H9 (cell line): Measurements from ENCODE around the gene CD209. TPM values are rescaled to one million over a fixed set of nuclear protein-coding genes. Genes with fewer than 3 reads are reported as not detected.

Source experiments
- DNase-seq: peaks from one replicate; pipeline ENCODE4 v3.0.0-alpha.2; 2017
- H2AFZ ChIP-seq: one replicate; pipeline ENCODE4 v1.6.1; 2013; ENCODE audit warnings: mild to moderate bottlenecking, low read length, control low read depth, moderate library complexity
- H2AK5ac ChIP-seq: 2 replicates; pipeline ENCODE4 v1.6.1; 2013; ENCODE audit warnings: low read length, control low read depth, mixed read lengths; ENCODE audit not compliant: insufficient read length
- H2BK120ac ChIP-seq: one replicate; pipeline ENCODE4 v1.6.1; 2013; ENCODE audit warnings: low read depth, mild to moderate bottlenecking, low read length, control low read depth, inconsistent platforms; ENCODE audit not compliant: poor library complexity, severe bottlenecking
- H2BK12ac ChIP-seq: 2 replicates; pipeline ENCODE4 v1.6.1; 2013; ENCODE audit warnings: low read length, control low read depth, mixed read lengths, low read depth; ENCODE audit not compliant: insufficient read length
- H2BK15ac ChIP-seq: 2 replicates; pipeline ENCODE4 v1.6.1; 2013; ENCODE audit warnings: low read depth, low read length, control low read depth
- H2BK20ac ChIP-seq: one replicate; pipeline ENCODE4 v1.6.1; 2013; ENCODE audit warnings: low read depth, mild to moderate bottlenecking, low read length, control low read depth, inconsistent platforms; ENCODE audit not compliant: poor library complexity, severe bottlenecking
- H2BK5ac ChIP-seq: 2 replicates; pipeline ENCODE4 v1.6.1; 2013; ENCODE audit warnings: low read length, control low read depth, mixed read lengths; ENCODE audit not compliant: insufficient read length
- H3K14ac ChIP-seq: 2 replicates; pipeline ENCODE4 v1.6.1; 2013; ENCODE audit warnings: low read length, control low read depth; ENCODE audit not compliant: insufficient read depth
- H3K18ac ChIP-seq: 2 replicates; pipeline ENCODE4 v1.6.1; 2013; ENCODE audit warnings: low read depth, mild to moderate bottlenecking, mixed read lengths, low read length, control low read depth; ENCODE audit not compliant: insufficient read length
- H3K23ac ChIP-seq: 2 replicates; pipeline ENCODE4 v1.6.1; 2013; ENCODE audit warnings: low read length, control low read depth, mixed read lengths, low read depth; ENCODE audit not compliant: insufficient read length
- H3K23me2 ChIP-seq: 2 replicates; pipeline ENCODE4 v1.6.1; 2013; ENCODE audit warnings: low read depth, mild to moderate bottlenecking, mixed read lengths, low read length, control low read depth; ENCODE audit not compliant: insufficient read length, poor library complexity, severe bottlenecking
- H3K27ac ChIP-seq: 2 replicates; pipeline ENCODE4 v1.5.1; 2013; ENCODE audit warnings: low read length, control low read depth, mixed read lengths, low read depth; ENCODE audit not compliant: insufficient read length
- H3K27me3 ChIP-seq: 2 replicates; pipeline ENCODE4 v1.6.1; 2013; ENCODE audit warnings: low read length, control low read depth, inconsistent platforms; ENCODE audit not compliant: insufficient read depth
- H3K4ac ChIP-seq: 2 replicates; pipeline ENCODE4 v1.6.1; 2013; ENCODE audit warnings: low read depth, mild to moderate bottlenecking, control low read depth, inconsistent platforms, low read length, moderate library complexity
- H3K4me1 ChIP-seq: 2 replicates; pipeline ENCODE4 v1.6.1; 2013; ENCODE audit warnings: low read length, control low read depth, inconsistent platforms; ENCODE audit not compliant: insufficient read depth
- H3K4me2 ChIP-seq: 2 replicates; pipeline ENCODE4 v1.6.1; 2013; ENCODE audit warnings: low read length, control low read depth, mixed read lengths; ENCODE audit not compliant: insufficient read length, insufficient read depth
- H3K56ac ChIP-seq: 2 replicates; pipeline ENCODE4 v1.6.1; 2013; ENCODE audit warnings: low read depth, mild to moderate bottlenecking, mixed read lengths, low read length, control low read depth; ENCODE audit not compliant: insufficient read length
- H3K79me1 ChIP-seq: 2 replicates; pipeline ENCODE4 v1.6.1; 2013; ENCODE audit warnings: low read depth, mild to moderate bottlenecking, moderate library complexity, low read length, control low read depth, inconsistent platforms; ENCODE audit not compliant: insufficient read depth, poor library complexity, severe bottlenecking
- H3K79me2 ChIP-seq: 2 replicates; pipeline ENCODE4 v1.6.1; 2013; ENCODE audit warnings: low read length, control low read depth, inconsistent platforms; ENCODE audit not compliant: insufficient read depth
- H3K9ac ChIP-seq: 2 replicates; pipeline ENCODE4 v1.6.1; 2013; ENCODE audit warnings: low read length, control low read depth, mixed read lengths; ENCODE audit not compliant: insufficient read length; ENCODE audit errors: extremely low read depth
- H3K9me3 ChIP-seq: one replicate; pipeline ENCODE4 v1.6.1; 2013; ENCODE audit warnings: low read depth, low read length, inconsistent platforms; ENCODE audit not compliant: control insufficient read depth
- H3T11ph ChIP-seq: one replicate; pipeline ENCODE4 v1.6.1; 2013; ENCODE audit warnings: mild to moderate bottlenecking, low read length, control low read depth, inconsistent platforms
- H4K20me1 ChIP-seq: one replicate; pipeline ENCODE4 v1.6.1; 2013; ENCODE audit not compliant: control insufficient read depth, insufficient read length, insufficient read depth
- H4K5ac ChIP-seq: 2 replicates; pipeline ENCODE4 v1.6.1; 2013; ENCODE audit warnings: low read depth, mild to moderate bottlenecking, mixed read lengths, low read length, control low read depth; ENCODE audit not compliant: insufficient read length
- H4K8ac ChIP-seq: replicated peaks from 2 replicates; pipeline ENCODE4 v1.6.1; 2013; ENCODE audit warnings: low read length, control low read depth, mixed read lengths, low read depth; ENCODE audit not compliant: insufficient read length
- H4K91ac ChIP-seq: 2 replicates; pipeline ENCODE4 v1.6.1; 2013; ENCODE audit warnings: low read depth, mild to moderate bottlenecking, moderate library complexity, mixed read lengths, low read length, control low read depth; ENCODE audit not compliant: insufficient read length
- H3K27ac Mint-ChIP-seq, 3 experiments: 2 replicates in 2 of 3; 3 replicates in 1 of 3; pipeline ENCODE4 v1.8.0; 2020 to 2021; ENCODE audit warnings: mixed read lengths in 3 of 3, mild to moderate bottlenecking in 1 of 3, moderate library complexity in 1 of 3
- H3K27me3 Mint-ChIP-seq: 2 replicates; pipeline ENCODE4 v1.8.0; 2021; ENCODE audit warnings: low read depth, mild to moderate bottlenecking, moderate library complexity, mixed read lengths
- H3K36me3 Mint-ChIP-seq, 3 experiments: 2 replicates in 2 of 3; 3 replicates in 1 of 3; pipeline ENCODE4 v1.8.0; 2020 to 2021; ENCODE audit warnings: low read depth in 3 of 3, mixed read lengths in 3 of 3; ENCODE audit not compliant: insufficient read depth in 1 of 3
- H3K4me1 Mint-ChIP-seq, 2 experiments: 2 replicates each; pipeline ENCODE4 v1.8.0; 2020; ENCODE audit warnings: mixed read lengths in 2 of 2
- H3K4me3 Mint-ChIP-seq, 2 experiments: 2 replicates in 1 of 2; 3 replicates in 1 of 2; pipeline ENCODE4 v1.8.0; 2020 to 2021; ENCODE audit warnings: mild to moderate bottlenecking in 2 of 2, mixed read lengths in 2 of 2, moderate library complexity in 1 of 2
- H3K9me3 Mint-ChIP-seq, 2 experiments: 2 replicates in 1 of 2; 3 replicates in 1 of 2; pipeline ENCODE4 v1.8.0; 2020; ENCODE audit warnings: mild to moderate bottlenecking in 2 of 2, mixed read lengths in 2 of 2, moderate library complexity in 1 of 2
- CTCF ChIP-seq: fragments of 200-600 bp; sonication (generic); conservative IDR thresholded peaks from 3 replicates; pipeline ENCODE4 v1.8.0; 2021; ENCODE audit warnings: antibody characterized with exemption, mild to moderate bottlenecking
- WGBS: extraction: QIAGEN DNeasy Blood & Tissue Kit; methylation state at CpG from one replicate; pipeline ENCODE4 v1.1.7; 2013; ENCODE audit warnings: missing lambda C conversion rate, low lambda C conversion rate, mixed read lengths; ENCODE audit not compliant: insufficient read length; ENCODE audit errors: extremely low coverage; 5-methylcytosine and 5-hydroxymethylcytosine counted together
- total RNA-seq: library from RNA; stranded (reverse); gene quantifications from 2 replicates; pipeline ENCODE4 v1.2.1, GENCODE V29; 2021

The CD209 gene
- total RNA-seq, 1 experiment from 2014 or later, result not detected

- Histone ChIP-seq H3T11ph (no peak overlapping the region), H2BK20ac (no peak overlapping the region), H2BK12ac (no peak overlapping the region), H3K4me1 (no peaks in the 10 kb centered on the region), H3K23ac (no peak overlapping the region), H2AFZ (no peak overlapping the region), H3K9ac (no peak overlapping the region), H3K14ac (peak overlapping the region; percentile 13; the same call in 1 of the 2 replicates), H4K20me1 (no peaks in the 10 kb centered on the region), H3K4ac (no peak overlapping the region), H3K79me2 (no peaks in the 10 kb centered on the region), H2BK5ac (no peak overlapping the region), H3K9me3 (no peaks in the 10 kb centered on the region), H3K23me2 (peaks cover 7% of the 10 kb centered on the region), H4K5ac (no peak overlapping the region), H3K4me2 (peak overlapping the region; percentile 65), H3K18ac (no peak overlapping the region), H4K91ac (no peak overlapping the region), H2AK5ac (no peak overlapping the region), H4K8ac (no peak overlapping the region), H3K27me3 (peaks cover 18% of the 10 kb centered on the region; the same call in 1 of the 2 replicates), H3K56ac (no peak overlapping the region), H3K79me1 (no peaks in the 10 kb centered on the region), H2BK15ac (no peak overlapping the region), H2BK120ac (no peak overlapping the region), H3K27ac (no peak overlapping the region)
- Mint-ChIP-seq H3K36me3 (no peaks in the 10 kb centered on the region), H3K9me3 (peaks cover 0 to 3% of the 10 kb centered on the region in 2 experiments; a peak in 2 of 5 replicates), H3K27me3 (peaks cover 88% of the 10 kb centered on the region), H3K4me1 (peaks cover 6 to 21% of the 10 kb centered on the region in 2 experiments), H3K4me3 (peak overlapping the region; percentile 56 to 83), H3K27ac (no peak overlapping the region)
- no peak for TF ChIP-seq CTCF
- no peak for DNase-seq
- WGBS, result no CpG with 5 or more reads among the region's 78 CpGs
Observed at GRCh38 chr19:7730286-7731217, 16.8 kb downstream of the CD209 start.
